Suprapubic skin (tissue), 4 donors: Measurements from ENCODE around the gene WFIKKN1.

Experiments
- EP300 ChIP-seq: sonication (generic); formaldehyde crosslinking; IDR thresholded peaks from one replicate; pipeline ENCODE4 v1.6.1; 2017; ENCODE audit warnings: antibody characterized with exemption
- POLR2A ChIP-seq, 2 donors: fragments of 450-650 bp; IDR thresholded peaks; one replicate each; pipeline ENCODE4 v1.6.1; 2017; ENCODE audit warnings: antibody characterized with exemption in 2 of 2, mild to moderate bottlenecking in 2 of 2, moderate library complexity in 2 of 2
- POLR2AphosphoS5 ChIP-seq, 3 donors: sonication (generic); formaldehyde crosslinking; IDR thresholded peaks; one replicate each; pipeline ENCODE4 v1.6.1; 2017; ENCODE audit warnings: antibody characterized with exemption in 3 of 3
- TF ChIP-seq, protein P1 (sequence below), 2 donors: fragments of 200-600 bp in 1 of 2; fragments of 450-650 bp in 1 of 2; sonication (generic) in 1 of 2; IDR thresholded peaks; one replicate each; pipeline ENCODE4 v1.5.1; 2016 to 2019; ENCODE audit warnings: antibody characterized with exemption in 2 of 2, mild to moderate bottlenecking in 1 of 2, moderate library complexity in 1 of 2

DNA sequence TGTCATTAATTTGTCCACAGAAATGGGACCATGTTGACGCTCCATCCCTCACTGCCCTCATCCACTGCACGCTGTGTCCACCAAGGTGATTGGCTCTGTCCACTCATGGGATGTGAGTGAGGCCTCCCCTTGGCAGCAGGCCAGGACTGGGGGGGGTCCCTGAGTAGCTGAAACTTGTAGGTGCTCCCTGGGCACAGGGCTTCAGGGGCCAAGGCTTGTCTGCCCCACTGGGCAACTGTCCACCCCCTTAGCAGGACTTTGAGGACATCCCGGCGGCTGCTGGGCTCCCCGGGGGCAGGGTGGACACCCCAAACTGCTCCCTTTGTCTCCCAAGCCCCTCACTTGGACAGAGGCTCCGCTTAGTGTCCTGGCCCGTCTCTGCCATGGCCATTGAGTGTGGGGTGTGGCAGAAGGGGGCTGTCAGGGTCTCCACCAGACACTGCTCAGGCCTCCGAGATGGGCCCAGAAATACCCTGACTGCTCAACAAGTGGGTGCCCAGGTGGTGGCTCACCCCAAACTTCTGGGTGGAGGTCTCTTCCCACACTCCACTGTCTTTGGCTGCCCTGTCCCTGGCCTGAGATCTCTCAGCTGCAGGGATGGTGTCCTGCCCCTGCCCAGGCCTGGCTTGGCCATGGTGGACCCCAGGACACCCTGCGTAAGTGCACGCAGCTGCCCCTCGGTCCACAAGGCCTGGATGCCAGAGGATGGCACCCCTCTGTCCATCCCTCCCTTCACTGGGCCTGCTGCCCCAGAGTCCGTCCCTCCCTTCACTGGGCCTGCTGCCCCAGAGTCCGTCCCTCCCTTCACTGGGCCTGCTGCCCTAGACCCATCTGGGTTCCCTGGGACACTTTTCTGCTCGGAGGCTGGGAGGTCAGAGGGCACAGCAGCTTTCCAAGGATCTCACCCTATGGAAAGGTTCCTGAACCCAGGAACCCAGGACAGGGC, 43.9 kb upstream of the WFIKKN1 start:
- TF ChIP-seq, protein P1, sequence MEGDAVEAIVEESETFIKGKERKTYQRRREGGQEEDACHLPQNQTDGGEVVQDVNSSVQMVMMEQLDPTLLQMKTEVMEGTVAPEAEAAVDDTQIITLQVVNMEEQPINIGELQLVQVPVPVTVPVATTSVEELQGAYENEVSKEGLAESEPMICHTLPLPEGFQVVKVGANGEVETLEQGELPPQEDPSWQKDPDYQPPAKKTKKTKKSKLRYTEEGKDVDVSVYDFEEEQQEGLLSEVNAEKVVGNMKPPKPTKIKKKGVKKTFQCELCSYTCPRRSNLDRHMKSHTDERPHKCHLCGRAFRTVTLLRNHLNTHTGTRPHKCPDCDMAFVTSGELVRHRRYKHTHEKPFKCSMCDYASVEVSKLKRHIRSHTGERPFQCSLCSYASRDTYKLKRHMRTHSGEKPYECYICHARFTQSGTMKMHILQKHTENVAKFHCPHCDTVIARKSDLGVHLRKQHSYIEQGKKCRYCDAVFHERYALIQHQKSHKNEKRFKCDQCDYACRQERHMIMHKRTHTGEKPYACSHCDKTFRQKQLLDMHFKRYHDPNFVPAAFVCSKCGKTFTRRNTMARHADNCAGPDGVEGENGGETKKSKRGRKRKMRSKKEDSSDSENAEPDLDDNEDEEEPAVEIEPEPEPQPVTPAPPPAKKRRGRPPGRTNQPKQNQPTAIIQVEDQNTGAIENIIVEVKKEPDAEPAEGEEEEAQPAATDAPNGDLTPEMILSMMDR (IDR thresholded peaks at IDR 0.05): no peak
- TF ChIP-seq POLR2A (IDR thresholded peaks at IDR 0.05): no peak
- TF ChIP-seq POLR2AphosphoS5 (IDR thresholded peaks at IDR 0.05): no peak
- TF ChIP-seq EP300: no peak
